ENCODE results near the gene GRAP. TPM values are rescaled to one million over a fixed set of nuclear protein-coding genes. Genes with fewer than 3 reads are reported as not detected.

GRAP gene
- total and polyA plus RNA-seq, 7 experiments from 2014 or later = 31.9 to 162 (median 84.4) TPM

DNA sequence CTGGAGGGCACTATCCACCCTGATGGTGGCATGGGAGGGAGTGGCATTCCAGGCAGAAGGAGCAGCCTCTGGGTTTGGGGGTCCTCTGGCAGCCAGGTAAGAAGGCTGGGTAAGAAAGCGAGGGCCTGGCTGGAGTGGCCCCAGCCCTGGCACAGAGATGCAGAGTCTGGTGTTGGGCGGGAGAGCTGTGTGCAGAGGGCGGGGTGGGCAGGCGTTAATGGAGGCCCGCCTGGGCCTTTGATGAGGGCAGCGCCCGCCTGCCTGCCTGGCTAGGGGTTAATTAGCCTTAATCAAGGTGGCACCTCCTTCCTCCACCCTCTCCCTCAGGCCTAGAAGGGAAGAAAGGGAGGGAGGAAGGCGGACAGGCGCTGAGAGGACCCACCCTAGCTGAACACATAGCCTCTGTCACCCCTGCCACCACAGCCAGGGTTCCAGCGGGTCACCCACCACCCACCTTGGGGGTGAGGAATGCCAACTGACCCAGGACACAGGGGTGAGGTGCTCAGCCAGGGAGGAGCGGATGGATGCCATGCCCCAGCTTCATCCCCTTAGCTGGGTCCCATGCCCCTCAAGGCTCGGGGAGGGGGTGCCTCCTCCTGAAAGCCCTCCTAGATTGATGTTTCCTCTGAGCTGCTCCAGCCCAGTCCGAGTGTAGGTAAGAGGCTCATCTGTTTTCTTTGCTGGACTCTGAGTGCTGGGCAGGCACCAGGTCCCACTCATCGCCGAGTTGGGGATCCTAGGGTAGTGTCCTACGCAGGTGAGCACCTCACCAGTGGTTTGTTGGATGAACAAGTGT, 28.8 kb downstream of the GRAP start:
- Mint-ChIP-seq H3K9me3 (no peaks in the 10 kb centered on the region), H3K4me1 (peaks cover 0 to 38% (median 31%) of the 10 kb centered on the region in 7 donors), H3K27me3 (no peaks in the 10 kb centered on the region), H3K36me3 (peaks cover 0 to 13% (median 1%) of the 10 kb centered on the region in 5 donors), H3K4me3 (no peak overlapping the region), H3K27ac (peak overlapping the region in 7 of 9 donors; percentile 33 to 83 (median 48))
- Histone ChIP-seq H3K9me3 (ENCODE audit: control insufficient read depth in 2 of 3, low read length in 3 of 3) (no peaks in the 10 kb centered on the region), H3K27me3 (ENCODE audit: control insufficient read depth in 2 of 2, insufficient read depth in 2 of 2, low read length in 2 of 2) (no peaks in the 10 kb centered on the region), H3K27ac (ENCODE audit: low read depth, low read length) (peak overlapping the region; percentile 35), H3K4me3 (ENCODE audit: low read length) (no peak overlapping the region), H3K36me3 (ENCODE audit: control insufficient read depth in 2 of 3, insufficient read depth in 3 of 3, low read length in 3 of 3) (peaks cover 0 to 42% (median 3%) of the 10 kb centered on the region in 3 experiments), H3K4me1 (ENCODE audit: control insufficient read depth in 2 of 2, insufficient read depth in 2 of 2, low read length in 2 of 2) (no peaks in the 10 kb centered on the region)
- intact Hi-C loops (cut with micrococcal nuclease) = no loop called here
- no peak for ATAC-seq
- DNase-seq = peak in 1 of 9 donors; percentile 5
- ChIA-PET POLR2A (interaction anchor here (0.7 to 1.4 kb wide), 4 partner anchors 10 to 70 kb away, joined by 3 to 5 read pairs (median 3); no protein-coding TSS in a partner anchor), CTCF (no interaction called here)

DNA sequence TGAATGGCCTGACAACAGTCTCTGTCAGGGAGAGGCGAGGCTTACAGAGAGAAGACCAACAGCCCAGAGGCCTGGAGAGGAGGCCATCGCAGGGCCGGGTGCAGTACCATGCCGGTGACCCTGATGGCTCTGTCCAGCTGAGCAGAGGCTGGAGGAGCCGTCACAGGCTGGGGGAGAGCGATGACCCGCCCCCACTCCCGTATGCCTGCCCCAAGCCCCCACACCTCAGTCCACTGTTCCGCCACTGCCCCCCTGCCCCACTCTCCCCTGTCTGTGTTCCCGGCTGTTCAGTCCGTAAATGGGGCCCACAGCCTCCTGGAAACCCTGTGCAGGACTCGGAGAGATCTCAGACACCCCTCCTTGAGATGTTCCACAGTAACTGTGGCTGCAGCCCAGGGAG, 29.4 kb downstream of the GRAP start:
- H3K36me3 Mint-ChIP-seq = peaks cover 0 to 13% (median 1%) of the 10 kb centered on the region in 5 donors
- Histone ChIP-seq H3K27ac (ENCODE audit: low read depth, low read length) (peak overlapping the region; percentile 35), H3K27me3 (ENCODE audit: control insufficient read depth in 2 of 2, insufficient read depth in 2 of 2, low read length in 2 of 2) (no peaks in the 10 kb centered on the region), H3K4me3 (ENCODE audit: low read length) (no peak overlapping the region), H3K9me3 (ENCODE audit: control insufficient read depth in 2 of 3, low read length in 3 of 3) (no peaks in the 10 kb centered on the region), H3K36me3 (ENCODE audit: control insufficient read depth in 2 of 3, insufficient read depth in 3 of 3, low read length in 3 of 3) (peaks cover 0 to 36% (median 3%) of the 10 kb centered on the region in 3 experiments), H3K4me1 (ENCODE audit: control insufficient read depth in 2 of 2, insufficient read depth in 2 of 2, low read length in 2 of 2) (no peaks in the 10 kb centered on the region)
- DNase-seq (peak in 1 of 9 donors; percentile 4), ATAC-seq (no peak)
- POLR2A ChIA-PET = interaction anchor here (1.0 to 1.2 kb wide), 2 partner anchors 13 to 62 kb away, joined by 3 read pairs; partner anchors contain the start of gene FAM83G
- no peaks in the 10 kb centered on the region for H3K27me3 Mint-ChIP-seq
- intact Hi-C loops (cut with micrococcal nuclease) = no loop called here
- H3K4me1 Mint-ChIP-seq = peaks cover 0 to 34% (median 26%) of the 10 kb centered on the region in 7 donors
- no peak overlapping the region for H3K4me3 Mint-ChIP-seq
- CTCF ChIA-PET = no interaction called here
- H3K27ac Mint-ChIP-seq = peak overlapping the region; percentile 33 to 83 (median 72)
- H3K9me3 Mint-ChIP-seq = no peaks in the 10 kb centered on the region

DNA sequence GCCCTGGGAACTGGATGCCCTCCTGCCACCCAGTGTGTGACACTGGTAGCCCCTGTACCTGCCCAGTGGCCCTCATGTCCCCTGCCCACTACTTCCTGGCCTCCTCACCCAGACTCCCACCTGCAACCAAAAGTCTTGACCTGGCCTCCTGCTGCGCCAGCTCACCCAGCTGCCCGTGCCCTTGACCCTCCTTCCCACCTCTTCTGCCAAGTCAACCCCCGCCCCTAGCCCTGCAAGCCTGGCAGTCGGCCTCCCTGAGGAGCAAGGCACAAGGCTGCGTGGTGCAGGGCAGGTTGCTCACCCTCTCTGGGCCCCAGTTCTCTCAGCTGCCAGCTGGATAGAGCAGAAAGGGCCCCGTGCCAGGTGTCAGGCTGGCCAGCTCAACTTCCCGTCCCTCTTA, 29.9 kb downstream of the GRAP start:
- Histone ChIP-seq H3K4me1 (ENCODE audit: control insufficient read depth in 2 of 2, insufficient read depth in 2 of 2, low read length in 2 of 2) (no peaks in the 10 kb centered on the region), H3K4me3 (ENCODE audit: low read length) (no peak overlapping the region), H3K27me3 (ENCODE audit: control insufficient read depth in 2 of 2, insufficient read depth in 2 of 2, low read length in 2 of 2) (no peaks in the 10 kb centered on the region), H3K27ac (ENCODE audit: low read depth, low read length) (no peak overlapping the region), H3K9me3 (ENCODE audit: control insufficient read depth in 2 of 3, low read length in 3 of 3) (no peaks in the 10 kb centered on the region), H3K36me3 (ENCODE audit: control insufficient read depth in 2 of 3, insufficient read depth in 3 of 3, low read length in 3 of 3) (peaks cover 0 to 31% (median 3%) of the 10 kb centered on the region in 3 experiments)
- POLR2A ChIA-PET = interaction anchor here (0.6 to 1.4 kb wide), 3 partner anchors 9 to 99 kb away, joined by 3 to 4 read pairs (median 3); partner anchors contain the start of gene FAM83G
- Mint-ChIP-seq H3K4me3 (no peak overlapping the region), H3K27ac (peak overlapping the region in 8 of 9 donors; percentile 54 to 82 (median 74)), H3K4me1 (peaks cover 0 to 31% (median 25%) of the 10 kb centered on the region in 7 donors), H3K27me3 (no peaks in the 10 kb centered on the region), H3K36me3 (peaks cover 0 to 13% (median 1%) of the 10 kb centered on the region in 5 donors), H3K9me3 (no peaks in the 10 kb centered on the region)
- intact Hi-C loops (cut with micrococcal nuclease) = no loop called here
- ATAC-seq (no peak), DNase-seq (peak in 1 of 9 donors; percentile 7)
- CTCF ChIA-PET = no interaction called here

DNA sequence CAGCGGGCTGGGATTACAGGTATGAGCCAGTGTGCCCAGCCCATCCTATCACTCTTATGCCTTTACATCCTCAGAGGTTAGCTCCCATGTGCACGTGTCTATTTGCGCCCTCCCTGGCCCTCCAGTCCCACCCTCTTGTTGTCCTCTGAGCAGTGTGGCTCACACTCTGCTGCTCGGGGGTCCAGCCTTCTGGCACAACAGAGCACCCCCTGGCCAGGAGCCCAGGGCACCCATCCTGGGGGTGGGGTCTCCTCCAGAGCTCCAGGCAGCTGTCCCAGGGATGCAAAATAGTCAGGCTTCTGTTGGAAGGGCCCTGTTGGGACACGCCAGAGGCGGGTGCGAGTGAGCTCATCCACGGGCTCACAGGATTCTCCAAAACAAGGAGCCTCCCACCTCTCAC, 30.5 kb downstream of the GRAP start:
- ATAC-seq = no peak
- ChIA-PET CTCF (no interaction called here), POLR2A (interaction anchor here (0.6 to 1.4 kb wide), 3 partner anchors 8 to 98 kb away, joined by 3 to 4 read pairs (median 3); partner anchors contain the start of gene FAM83G)
- Histone ChIP-seq H3K36me3 (ENCODE audit: control insufficient read depth in 2 of 3, insufficient read depth in 3 of 3, low read length in 3 of 3) (peaks cover 0 to 25% (median under 1%) of the 10 kb centered on the region in 3 experiments), H3K27ac (ENCODE audit: low read depth, low read length) (no peak overlapping the region), H3K4me3 (ENCODE audit: low read length) (no peak overlapping the region), H3K27me3 (ENCODE audit: control insufficient read depth in 2 of 2, insufficient read depth in 2 of 2, low read length in 2 of 2) (no peaks in the 10 kb centered on the region), H3K4me1 (ENCODE audit: control insufficient read depth in 2 of 2, insufficient read depth in 2 of 2, low read length in 2 of 2) (no peaks in the 10 kb centered on the region), H3K9me3 (ENCODE audit: control insufficient read depth in 2 of 3, low read length in 3 of 3) (no peaks in the 10 kb centered on the region)
- peaks cover 0 to 12% (median 1%) of the 10 kb centered on the region in 5 donors for H3K36me3 Mint-ChIP-seq
- no peaks in the 10 kb centered on the region for H3K9me3 Mint-ChIP-seq
- H3K4me1 Mint-ChIP-seq = peaks cover 0 to 31% (median 25%) of the 10 kb centered on the region in 7 donors
- no peaks in the 10 kb centered on the region for H3K27me3 Mint-ChIP-seq
- intact Hi-C loops (cut with micrococcal nuclease) = no loop called here
- H3K4me3 Mint-ChIP-seq = no peak overlapping the region
- H3K27ac Mint-ChIP-seq = peak overlapping the region in 4 of 9 donors; percentile 11 to 87 (median 72)
- peak in 1 of 9 donors; percentile 3 for DNase-seq

DNA sequence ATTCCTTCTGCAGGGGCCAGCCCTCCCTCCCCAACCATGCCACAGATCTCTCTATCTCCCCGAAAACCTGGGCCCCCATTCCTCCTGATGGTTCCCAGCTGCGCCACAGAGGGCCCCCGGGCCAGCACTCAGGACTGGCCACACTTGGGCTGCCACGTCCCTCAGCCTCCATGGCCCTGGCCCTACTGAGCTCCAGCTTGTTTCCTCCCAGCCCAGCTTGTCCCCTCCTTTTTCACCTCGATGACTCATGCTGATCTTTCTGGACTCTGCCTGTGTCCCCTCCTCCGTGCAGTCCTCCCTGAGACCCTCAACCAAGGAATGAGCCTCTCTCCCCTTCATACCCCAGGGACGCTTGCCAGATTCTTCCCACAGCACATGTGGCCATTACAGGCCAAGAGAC, 31.3 kb downstream of the GRAP start:
- no peaks in the 10 kb centered on the region for H3K9me3 Mint-ChIP-seq
- POLR2A ChIA-PET = interaction anchor here (1.3 to 1.4 kb wide), 2 partner anchors 8 to 11 kb away, joined by 4 to 5 read pairs; partner anchors contain the start of gene FAM83G
- peaks cover 0 to 31% (median 24%) of the 10 kb centered on the region in 7 donors for H3K4me1 Mint-ChIP-seq
- CTCF ChIA-PET = no interaction called here
- DNase-seq (peak in 1 of 9 donors; percentile 3), ATAC-seq (no peak)
- H3K27me3 Mint-ChIP-seq = no peaks in the 10 kb centered on the region
- Histone ChIP-seq H3K27ac (ENCODE audit: low read depth, low read length) (no peak overlapping the region), H3K36me3 (ENCODE audit: control insufficient read depth in 2 of 3, insufficient read depth in 3 of 3, low read length in 3 of 3) (peaks cover 0 to 16% (median 0%) of the 10 kb centered on the region in 3 experiments), H3K27me3 (ENCODE audit: control insufficient read depth in 2 of 2, insufficient read depth in 2 of 2, low read length in 2 of 2) (no peaks in the 10 kb centered on the region), H3K9me3 (ENCODE audit: control insufficient read depth in 2 of 3, low read length in 3 of 3) (no peaks in the 10 kb centered on the region), H3K4me1 (ENCODE audit: control insufficient read depth in 2 of 2, insufficient read depth in 2 of 2, low read length in 2 of 2) (no peaks in the 10 kb centered on the region), H3K4me3 (ENCODE audit: low read length) (no peak overlapping the region)
- peaks cover 0 to 7% (median 1%) of the 10 kb centered on the region in 5 donors for H3K36me3 Mint-ChIP-seq
- H3K4me3 Mint-ChIP-seq = no peak overlapping the region
- peak overlapping the region in 7 of 9 donors; percentile 29 to 87 (median 45) for H3K27ac Mint-ChIP-seq
- intact Hi-C loops (cut with micrococcal nuclease) = no loop called here

DNA sequence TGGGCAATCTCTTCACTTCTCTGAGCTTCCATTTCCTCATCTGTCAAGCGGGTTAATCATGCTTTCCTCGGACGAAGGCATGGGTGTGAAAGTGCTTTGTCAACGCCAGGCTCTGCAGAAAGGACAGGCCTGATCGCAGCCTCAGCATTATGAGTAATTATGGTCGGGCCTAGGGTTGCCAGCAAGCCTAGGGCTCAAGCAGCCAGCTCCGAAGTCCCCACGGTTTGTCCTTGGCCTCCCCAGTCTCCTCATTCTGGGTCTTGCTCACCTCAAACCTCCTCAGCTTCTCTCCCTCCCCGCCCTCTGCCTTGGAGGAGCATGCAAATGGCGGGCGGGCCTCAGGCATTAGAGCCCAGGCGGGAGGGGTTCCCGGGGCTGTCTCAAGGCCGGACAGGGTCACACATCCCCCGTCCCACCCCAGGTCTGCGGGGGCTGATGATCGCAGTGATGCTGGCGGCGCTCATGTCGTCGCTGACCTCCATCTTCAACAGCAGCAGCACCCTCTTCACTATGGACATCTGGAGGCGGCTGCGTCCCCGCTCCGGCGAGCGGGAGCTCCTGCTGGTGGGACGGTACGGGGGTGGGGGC, 32.0 kb downstream of the GRAP start:
- POLR2A ChIA-PET = interaction anchor here (1.3 kb wide), 2 partner anchors 9 to 10 kb away, joined by 5 read pairs; partner anchors contain the start of gene FAM83G
- no peaks in the 10 kb centered on the region for H3K4me1 ChIP-seq (ENCODE audit: control insufficient read depth in 2 of 2, insufficient read depth in 2 of 2, low read length in 2 of 2)
- peaks cover 0 to 13% (median 0%) of the 10 kb centered on the region in 3 experiments for H3K36me3 ChIP-seq (ENCODE audit: control insufficient read depth in 2 of 3, insufficient read depth in 3 of 3, low read length in 3 of 3)
- DNase-seq (peak in 1 of 9 donors; percentile 6), ATAC-seq (no peak)
- no peaks in the 10 kb centered on the region for H3K27me3 ChIP-seq (ENCODE audit: control insufficient read depth in 2 of 2, insufficient read depth in 2 of 2, low read length in 2 of 2)
- intact Hi-C loops (cut with micrococcal nuclease) = no loop called here
- H3K4me3 ChIP-seq (ENCODE audit: low read length) = no peak overlapping the region
- peaks cover 0 to 26% (median 20%) of the 10 kb centered on the region in 7 donors for H3K4me1 Mint-ChIP-seq
- no peaks in the 10 kb centered on the region for H3K9me3 ChIP-seq (ENCODE audit: control insufficient read depth in 2 of 3, low read length in 3 of 3)
- no peaks in the 10 kb centered on the region for H3K9me3 Mint-ChIP-seq
- CTCF ChIA-PET = no interaction called here
- H3K27ac ChIP-seq (ENCODE audit: low read depth, low read length) = no peak overlapping the region
- no peaks in the 10 kb centered on the region for H3K27me3 Mint-ChIP-seq
- H3K36me3 Mint-ChIP-seq = peaks cover 0 to 4% (median 0%) of the 10 kb centered on the region in 5 donors
- no peak overlapping the region for H3K4me3 Mint-ChIP-seq
- H3K27ac Mint-ChIP-seq = peak overlapping the region in 1 of 9 donors; percentile 29
